ENCODE data around the gene PPBP. TPM values are rescaled to one million over a fixed set of nuclear protein-coding genes. Genes with fewer than 3 reads are reported as not detected.

PPBP gene
- total RNA-seq, 1 experiment from 2014 or later: not detected

DNA sequence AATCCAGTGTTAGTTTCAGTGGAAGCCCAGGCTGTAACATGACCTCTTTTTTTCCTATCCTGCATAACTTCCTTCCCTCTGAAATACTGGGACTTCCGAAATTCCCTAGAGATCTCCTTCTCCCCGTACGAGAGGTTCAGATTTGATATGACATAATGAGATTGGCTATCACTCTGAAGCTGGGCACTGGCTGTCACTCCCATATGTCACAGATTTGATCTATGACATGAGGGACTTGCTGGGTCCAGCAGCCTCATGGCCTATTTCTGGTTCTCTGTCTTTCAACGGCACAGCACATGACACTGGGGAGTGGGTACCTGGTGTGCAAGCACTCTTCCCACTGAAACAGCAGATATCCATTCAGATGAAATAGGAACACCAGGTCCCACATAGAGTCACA, 42.9 kb downstream of the PPBP start (continued):
- no peak for TF ChIP-seq TEAD1 (CRISPR knock-in tag; IDR thresholded peaks at IDR 0.05)
- TF ChIP-seq ZBTB21 (CRISPR knock-in tag; IDR thresholded peaks at IDR 0.05; ENCODE audit: borderline replicate concordance): no peak
- TF ChIP-seq, protein P1, sequence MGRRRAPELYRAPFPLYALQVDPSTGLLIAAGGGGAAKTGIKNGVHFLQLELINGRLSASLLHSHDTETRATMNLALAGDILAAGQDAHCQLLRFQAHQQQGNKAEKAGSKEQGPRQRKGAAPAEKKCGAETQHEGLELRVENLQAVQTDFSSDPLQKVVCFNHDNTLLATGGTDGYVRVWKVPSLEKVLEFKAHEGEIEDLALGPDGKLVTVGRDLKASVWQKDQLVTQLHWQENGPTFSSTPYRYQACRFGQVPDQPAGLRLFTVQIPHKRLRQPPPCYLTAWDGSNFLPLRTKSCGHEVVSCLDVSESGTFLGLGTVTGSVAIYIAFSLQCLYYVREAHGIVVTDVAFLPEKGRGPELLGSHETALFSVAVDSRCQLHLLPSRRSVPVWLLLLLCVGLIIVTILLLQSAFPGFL (CRISPR knock-in tag; IDR thresholded peaks at IDR 0.05; ENCODE audit: borderline replicate concordance): no peak
- TF ChIP-seq ZNF671 (CRISPR knock-in tag; IDR thresholded peaks at IDR 0.05): no peak
- TF ChIP-seq CBFB (CRISPR knock-in tag; IDR thresholded peaks at IDR 0.05; ENCODE audit: low read depth): no peak
- TF ChIP-seq ESRRA (CRISPR knock-in tag; IDR thresholded peaks at IDR 0.05; ENCODE audit: borderline replicate concordance): no peak
- no peak for TF ChIP-seq ZNF219 (CRISPR knock-in tag; IDR thresholded peaks at IDR 0.05; ENCODE audit: borderline replicate concordance)

DNA sequence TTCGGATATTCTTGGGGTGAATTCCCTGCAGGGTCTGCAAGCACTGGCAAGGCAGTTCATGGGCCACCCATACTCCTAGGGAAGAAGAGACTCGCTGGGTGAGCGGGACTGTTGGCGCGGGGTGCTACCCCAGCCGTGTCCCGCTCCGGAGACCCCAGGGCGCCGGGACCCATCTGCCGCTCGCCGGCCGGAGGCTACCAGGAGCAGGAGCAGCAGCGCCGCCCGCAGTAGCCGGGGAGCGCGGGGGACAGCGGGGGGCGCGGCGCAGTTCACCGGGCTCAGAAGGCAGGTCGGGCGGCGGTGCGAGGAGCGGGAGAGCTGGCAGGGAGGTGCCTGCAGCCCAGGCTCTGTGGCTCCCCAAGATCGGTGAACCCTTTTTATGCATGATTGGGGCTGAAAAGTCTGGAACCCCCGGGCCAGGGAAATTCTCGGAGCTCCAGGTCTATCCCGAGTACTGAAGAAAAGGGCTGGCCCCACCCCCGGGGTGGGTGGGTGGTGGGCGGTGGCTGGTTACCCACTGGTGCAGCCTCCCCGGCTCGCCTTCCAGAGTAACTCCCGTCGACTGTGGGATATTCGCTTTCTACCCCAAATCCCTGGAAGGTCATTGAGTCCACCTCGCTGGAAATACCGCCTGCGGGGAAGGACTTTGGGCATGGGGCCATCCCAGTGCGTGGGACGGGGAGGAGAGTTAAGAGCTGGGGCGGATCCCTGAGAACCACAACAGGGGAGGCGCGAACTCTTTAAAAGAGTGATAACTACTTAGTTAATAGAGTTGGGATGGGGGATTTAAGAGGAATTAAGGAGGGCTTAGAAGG, 43.7 kb downstream of the PPBP start:
- no peak for TF ChIP-seq CREM (CRISPR knock-in tag; IDR thresholded peaks at IDR 0.05)
- no peak for TF ChIP-seq RORB (CRISPR knock-in tag; IDR thresholded peaks at IDR 0.05)
- TF ChIP-seq, protein P2, sequence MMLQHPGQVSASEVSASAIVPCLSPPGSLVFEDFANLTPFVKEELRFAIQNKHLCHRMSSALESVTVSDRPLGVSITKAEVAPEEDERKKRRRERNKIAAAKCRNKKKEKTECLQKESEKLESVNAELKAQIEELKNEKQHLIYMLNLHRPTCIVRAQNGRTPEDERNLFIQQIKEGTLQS (CRISPR knock-in tag; conservative IDR thresholded peaks at IDR 0.05): no peak
- TF ChIP-seq, protein P3, sequence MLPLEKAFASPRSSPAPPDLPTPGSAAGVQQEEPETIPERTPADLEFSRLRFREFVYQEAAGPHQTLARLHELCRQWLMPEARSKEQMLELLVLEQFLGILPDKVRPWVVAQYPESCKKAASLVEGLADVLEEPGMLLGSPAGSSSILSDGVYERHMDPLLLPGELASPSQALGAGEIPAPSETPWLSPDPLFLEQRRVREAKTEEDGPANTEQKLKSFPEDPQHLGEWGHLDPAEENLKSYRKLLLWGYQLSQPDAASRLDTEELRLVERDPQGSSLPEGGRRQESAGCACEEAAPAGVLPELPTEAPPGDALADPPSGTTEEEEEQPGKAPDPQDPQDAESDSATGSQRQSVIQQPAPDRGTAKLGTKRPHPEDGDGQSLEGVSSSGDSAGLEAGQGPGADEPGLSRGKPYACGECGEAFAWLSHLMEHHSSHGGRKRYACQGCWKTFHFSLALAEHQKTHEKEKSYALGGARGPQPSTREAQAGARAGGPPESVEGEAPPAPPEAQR (CRISPR knock-in tag; IDR thresholded peaks at IDR 0.05): no peak
- no peak for TF ChIP-seq ZNF121 (CRISPR knock-in tag; IDR thresholded peaks at IDR 0.05)
- no peak for TF ChIP-seq FOXK1 (CRISPR knock-in tag; IDR thresholded peaks at IDR 0.05)
- TF ChIP-seq, protein P4, sequence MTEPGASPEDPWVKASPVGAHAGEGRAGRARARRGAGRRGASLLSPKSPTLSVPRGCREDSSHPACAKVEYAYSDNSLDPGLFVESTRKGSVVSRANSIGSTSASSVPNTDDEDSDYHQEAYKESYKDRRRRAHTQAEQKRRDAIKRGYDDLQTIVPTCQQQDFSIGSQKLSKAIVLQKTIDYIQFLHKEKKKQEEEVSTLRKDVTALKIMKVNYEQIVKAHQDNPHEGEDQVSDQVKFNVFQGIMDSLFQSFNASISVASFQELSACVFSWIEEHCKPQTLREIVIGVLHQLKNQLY (CRISPR knock-in tag; IDR thresholded peaks at IDR 0.05): no peak
- TF ChIP-seq NFE2L1 (CRISPR knock-in tag; IDR thresholded peaks at IDR 0.05): no peak
- TF ChIP-seq, protein P5, sequence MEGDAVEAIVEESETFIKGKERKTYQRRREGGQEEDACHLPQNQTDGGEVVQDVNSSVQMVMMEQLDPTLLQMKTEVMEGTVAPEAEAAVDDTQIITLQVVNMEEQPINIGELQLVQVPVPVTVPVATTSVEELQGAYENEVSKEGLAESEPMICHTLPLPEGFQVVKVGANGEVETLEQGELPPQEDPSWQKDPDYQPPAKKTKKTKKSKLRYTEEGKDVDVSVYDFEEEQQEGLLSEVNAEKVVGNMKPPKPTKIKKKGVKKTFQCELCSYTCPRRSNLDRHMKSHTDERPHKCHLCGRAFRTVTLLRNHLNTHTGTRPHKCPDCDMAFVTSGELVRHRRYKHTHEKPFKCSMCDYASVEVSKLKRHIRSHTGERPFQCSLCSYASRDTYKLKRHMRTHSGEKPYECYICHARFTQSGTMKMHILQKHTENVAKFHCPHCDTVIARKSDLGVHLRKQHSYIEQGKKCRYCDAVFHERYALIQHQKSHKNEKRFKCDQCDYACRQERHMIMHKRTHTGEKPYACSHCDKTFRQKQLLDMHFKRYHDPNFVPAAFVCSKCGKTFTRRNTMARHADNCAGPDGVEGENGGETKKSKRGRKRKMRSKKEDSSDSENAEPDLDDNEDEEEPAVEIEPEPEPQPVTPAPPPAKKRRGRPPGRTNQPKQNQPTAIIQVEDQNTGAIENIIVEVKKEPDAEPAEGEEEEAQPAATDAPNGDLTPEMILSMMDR (IDR thresholded peaks at IDR 0.05): no peak
- TF ChIP-seq MYBL2 (CRISPR knock-in tag; IDR thresholded peaks at IDR 0.05): no peak
- TF ChIP-seq EMX1 (CRISPR knock-in tag; IDR thresholded peaks at IDR 0.05): no peak
- no peak for TF ChIP-seq SMAD3 (CRISPR knock-in tag; IDR thresholded peaks at IDR 0.05; ENCODE audit: borderline replicate concordance)
- no peak for TF ChIP-seq RELA (CRISPR knock-in tag; IDR thresholded peaks at IDR 0.05; ENCODE audit: borderline replicate concordance)
- TF ChIP-seq, protein P6, sequence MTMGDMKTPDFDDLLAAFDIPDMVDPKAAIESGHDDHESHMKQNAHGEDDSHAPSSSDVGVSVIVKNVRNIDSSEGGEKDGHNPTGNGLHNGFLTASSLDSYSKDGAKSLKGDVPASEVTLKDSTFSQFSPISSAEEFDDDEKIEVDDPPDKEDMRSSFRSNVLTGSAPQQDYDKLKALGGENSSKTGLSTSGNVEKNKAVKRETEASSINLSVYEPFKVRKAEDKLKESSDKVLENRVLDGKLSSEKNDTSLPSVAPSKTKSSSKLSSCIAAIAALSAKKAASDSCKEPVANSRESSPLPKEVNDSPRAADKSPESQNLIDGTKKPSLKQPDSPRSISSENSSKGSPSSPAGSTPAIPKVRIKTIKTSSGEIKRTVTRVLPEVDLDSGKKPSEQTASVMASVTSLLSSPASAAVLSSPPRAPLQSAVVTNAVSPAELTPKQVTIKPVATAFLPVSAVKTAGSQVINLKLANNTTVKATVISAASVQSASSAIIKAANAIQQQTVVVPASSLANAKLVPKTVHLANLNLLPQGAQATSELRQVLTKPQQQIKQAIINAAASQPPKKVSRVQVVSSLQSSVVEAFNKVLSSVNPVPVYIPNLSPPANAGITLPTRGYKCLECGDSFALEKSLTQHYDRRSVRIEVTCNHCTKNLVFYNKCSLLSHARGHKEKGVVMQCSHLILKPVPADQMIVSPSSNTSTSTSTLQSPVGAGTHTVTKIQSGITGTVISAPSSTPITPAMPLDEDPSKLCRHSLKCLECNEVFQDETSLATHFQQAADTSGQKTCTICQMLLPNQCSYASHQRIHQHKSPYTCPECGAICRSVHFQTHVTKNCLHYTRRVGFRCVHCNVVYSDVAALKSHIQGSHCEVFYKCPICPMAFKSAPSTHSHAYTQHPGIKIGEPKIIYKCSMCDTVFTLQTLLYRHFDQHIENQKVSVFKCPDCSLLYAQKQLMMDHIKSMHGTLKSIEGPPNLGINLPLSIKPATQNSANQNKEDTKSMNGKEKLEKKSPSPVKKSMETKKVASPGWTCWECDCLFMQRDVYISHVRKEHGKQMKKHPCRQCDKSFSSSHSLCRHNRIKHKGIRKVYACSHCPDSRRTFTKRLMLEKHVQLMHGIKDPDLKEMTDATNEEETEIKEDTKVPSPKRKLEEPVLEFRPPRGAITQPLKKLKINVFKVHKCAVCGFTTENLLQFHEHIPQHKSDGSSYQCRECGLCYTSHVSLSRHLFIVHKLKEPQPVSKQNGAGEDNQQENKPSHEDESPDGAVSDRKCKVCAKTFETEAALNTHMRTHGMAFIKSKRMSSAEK (CRISPR knock-in tag; IDR thresholded peaks at IDR 0.05; ENCODE audit: borderline replicate concordance): no peak
- ChIA-PET POLR2A (no interaction called here), CTCF (interaction anchor here (0.6 to 1.7 kb wide), 6 partner anchors 21 to 290 kb away, joined by 3 to 8 read pairs (median 3); partner anchors contain the start of gene CXCL6)
- H3K36me3 Mint-ChIP-seq: no peaks in the 10 kb centered on the region
- H3K27ac Mint-ChIP-seq: no peak overlapping the region
- H3K27me3 Mint-ChIP-seq (ENCODE audit: low read depth): peaks cover 100% of the 10 kb centered on the region
- ATAC-seq (peak; percentile 54), DNase-seq (ENCODE audit: low spot score) (peak; percentile 45)
- peak overlapping the region; percentile 65 for H3K4me3 Mint-ChIP-seq
- peaks cover 18% of the 10 kb centered on the region for H3K4me1 Mint-ChIP-seq
- H3K9me3 Mint-ChIP-seq: no peaks in the 10 kb centered on the region
